GM21526 (cell line): ENCODE data around the gene ATM.
"Not testable (repeated sequence)": the region's sequence is repeated elsewhere in the genome, so short reads cannot be mapped to it uniquely, and the experiment has no call there.

Experiments used
- ATAC-seq: cut with Tn5 transposase; IDR thresholded peaks from one replicate; pipeline ENCODE4 v1.9.1; 2021; ENCODE audit warnings: moderate library complexity; ENCODE audit not compliant: unreplicated experiment, low FRiP score

ATM gene

DNA sequence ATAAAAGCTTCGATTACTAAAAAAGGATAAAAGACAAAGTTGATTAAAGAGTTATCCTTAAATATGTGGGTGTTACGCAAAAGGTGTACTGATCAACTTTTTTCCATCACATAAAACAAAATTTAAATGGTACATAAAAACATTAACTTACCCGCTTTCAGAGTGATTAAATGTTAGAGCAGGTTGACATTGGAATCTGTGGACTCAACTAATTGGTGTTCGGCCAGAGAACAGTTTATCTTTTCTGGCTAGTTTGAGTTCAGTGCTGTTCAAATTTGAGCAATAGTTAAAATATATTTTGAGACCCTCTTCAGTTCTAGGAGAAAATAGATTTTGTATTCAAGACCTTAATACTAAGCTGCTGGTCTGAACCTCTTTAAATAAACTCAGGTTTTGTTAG is 56.1 kb downstream of the ATM start:
- no peak for ATAC-seq

DNA sequence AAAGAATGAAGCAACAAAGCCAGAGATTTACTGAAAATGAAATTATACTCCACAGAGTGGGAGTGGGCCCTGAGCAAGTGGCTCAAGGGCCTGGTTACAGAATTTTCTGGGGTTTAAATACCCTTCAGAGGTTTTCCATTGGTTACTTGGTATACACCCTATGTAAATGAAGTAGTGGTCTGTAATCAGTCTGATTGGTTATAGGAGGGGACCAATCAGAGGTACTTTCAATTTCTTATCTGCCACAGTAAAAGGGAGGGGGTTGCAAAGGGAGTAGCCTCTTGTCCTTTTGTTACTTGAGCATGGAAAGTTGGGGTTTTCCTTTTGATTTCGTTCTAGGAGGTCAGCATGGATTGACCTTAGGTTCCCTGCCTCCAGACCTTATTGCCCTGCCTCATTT is 63.5 kb downstream of the ATM start:
- no peak for ATAC-seq

DNA sequence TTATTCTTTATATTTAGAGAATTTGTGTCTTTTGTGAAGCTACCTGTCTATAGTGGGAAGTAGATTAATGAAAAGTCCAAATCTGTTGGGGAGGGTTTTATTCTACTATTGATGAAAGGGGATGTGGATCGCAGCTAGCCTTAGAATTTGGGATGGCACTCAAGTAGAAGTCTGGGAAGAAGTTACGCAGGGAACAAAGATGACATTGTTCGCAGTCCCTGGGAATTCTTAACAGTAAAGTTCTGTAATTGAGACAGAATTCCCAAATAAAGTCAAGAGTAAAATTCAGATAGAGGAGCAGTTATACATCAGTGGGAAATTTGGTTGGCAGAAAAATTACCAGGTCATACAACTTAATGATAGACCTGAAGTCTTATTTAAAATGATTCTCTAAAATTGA is 64.1 kb downstream of the ATM start:
- no peak for ATAC-seq

DNA sequence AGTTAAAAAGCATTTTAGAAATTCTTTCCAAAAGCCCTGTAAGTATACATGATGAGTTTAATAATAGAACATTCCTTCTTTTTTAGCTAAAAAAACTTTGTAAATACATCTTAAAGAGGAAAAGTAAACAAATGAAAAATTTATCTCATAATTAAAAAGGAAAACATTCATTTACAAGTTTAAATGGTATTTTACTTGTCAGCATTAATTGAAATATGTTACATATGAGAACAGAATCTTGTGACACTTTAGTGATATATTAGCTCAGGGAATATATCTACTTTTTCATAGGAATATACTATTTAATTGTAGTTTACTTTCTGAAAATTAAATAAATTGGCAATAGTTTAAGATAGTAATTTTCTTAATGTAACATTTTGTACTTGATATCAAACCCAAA is 66.2 kb downstream of the ATM start:
- not testable (repeated sequence) for ATAC-seq

GRCh38 chr11:108289699-108290098 is 66.8 kb downstream of the ATM start:
- peak; percentile 65 for ATAC-seq

- ATAC-seq, result no peak
These were observed 70.4 kb downstream of the ATM start for GRCh38 chr11:108293229-108293628.

DNA sequence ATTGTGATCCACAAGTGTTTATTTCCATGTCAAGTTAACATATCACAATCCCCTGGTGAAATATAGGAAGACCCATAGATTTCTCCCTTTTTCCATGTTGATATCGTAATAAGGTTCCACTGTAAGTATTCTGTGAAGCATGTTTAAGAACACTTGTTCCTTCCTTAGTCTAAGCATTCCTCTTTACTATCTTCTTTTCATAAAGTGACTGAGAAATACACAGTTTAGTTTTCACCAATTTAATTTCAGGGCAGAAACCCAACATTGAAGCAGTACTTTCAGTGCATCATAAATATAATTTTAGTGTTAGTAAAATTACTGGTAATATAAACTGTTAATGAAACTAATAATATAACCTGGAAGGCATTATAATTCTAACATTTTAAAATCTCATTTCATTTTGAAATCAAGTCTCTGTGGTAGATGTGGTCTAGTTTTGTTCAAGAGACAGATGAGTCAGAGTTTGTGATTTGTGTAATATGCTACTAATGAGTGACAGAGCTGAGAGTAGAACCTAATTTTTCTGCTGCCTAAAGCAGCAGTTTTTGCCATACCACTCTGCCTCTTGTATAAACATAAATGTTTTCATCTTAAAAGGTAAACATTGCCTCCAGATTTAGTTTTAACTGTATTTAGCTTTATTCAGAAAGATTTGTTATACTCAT is 79.4 kb downstream of the ATM start:
- ATAC-seq, result no peak

- no peak for ATAC-seq
These were observed 84.9 kb downstream of the ATM start for GRCh38 chr11:108307751-108308150.

DNA sequence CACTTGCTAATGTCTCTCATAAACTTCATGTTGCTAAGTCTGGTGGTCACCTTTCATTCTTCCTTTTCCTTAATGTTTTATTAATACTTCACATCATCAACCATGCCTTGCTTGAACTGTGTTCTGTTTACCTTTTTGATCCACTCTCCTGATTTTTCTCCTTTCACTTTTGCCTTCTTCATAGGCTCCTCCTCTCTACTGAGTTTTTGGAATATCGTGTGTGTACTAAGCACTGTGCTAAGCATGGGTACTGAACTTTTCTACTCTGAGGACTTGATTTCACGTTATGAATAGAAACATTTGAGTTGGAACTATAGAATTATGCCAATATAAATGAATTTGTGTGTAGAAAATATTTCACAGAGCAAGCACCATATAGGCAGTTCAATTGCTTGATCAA is 90.6 kb downstream of the ATM start:
- ATAC-seq, result no peak

GRCh38 chr11:108316061-108316460 is 93.2 kb downstream of the ATM start:
- no peak for ATAC-seq

DNA sequence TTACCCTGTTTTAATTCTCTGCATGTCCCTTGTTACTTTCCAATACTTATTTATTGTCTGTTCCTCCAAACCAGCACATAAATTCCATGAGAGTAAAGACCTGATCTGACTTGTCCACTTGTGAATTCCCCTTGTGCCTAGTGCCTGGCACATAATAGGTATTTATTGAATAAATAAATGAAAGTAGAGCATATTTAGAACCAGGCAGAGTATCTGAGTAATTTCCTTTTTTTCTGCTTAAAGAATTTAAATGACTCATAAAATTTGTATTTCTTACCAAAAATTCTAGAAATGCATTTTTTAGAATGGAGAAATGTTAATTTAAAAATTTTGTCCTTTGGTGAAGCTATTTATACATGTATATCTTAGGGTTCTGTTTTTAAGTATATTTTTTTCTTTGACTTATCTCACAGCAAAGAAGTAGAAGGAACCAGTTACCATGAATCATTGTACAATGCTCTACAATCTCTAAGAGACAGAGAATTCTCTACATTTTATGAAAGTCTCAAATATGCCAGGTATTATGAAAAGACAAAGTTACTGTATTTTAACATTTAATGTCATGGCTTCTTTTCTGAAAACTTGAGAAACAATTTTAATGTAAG is 96.8 kb downstream of the ATM start:
- ATAC-seq, result no peak

- no peak for ATAC-seq
These were observed 99.8 kb downstream of the ATM start for GRCh38 chr11:108322666-108323065.

DNA sequence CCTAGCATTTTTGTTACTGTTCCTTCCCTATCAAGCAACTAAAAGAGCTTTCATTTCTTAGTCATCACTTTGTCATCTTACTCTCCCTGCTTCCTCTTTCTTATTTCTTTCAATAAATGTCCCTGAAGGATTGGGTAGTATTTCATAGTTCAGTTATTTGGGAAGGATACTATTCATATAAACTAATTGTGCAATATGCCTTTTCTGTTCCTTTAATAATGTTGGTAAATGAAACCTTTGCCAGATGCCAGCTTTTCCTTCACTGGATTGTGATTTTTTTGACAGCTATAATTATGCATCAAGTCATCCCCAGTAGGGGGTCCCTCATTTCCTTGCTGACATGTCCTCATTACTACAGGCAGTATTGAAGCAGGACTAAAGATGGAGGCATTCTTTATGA is 101.7 kb downstream of the ATM start:
- ATAC-seq, result no peak

DNA sequence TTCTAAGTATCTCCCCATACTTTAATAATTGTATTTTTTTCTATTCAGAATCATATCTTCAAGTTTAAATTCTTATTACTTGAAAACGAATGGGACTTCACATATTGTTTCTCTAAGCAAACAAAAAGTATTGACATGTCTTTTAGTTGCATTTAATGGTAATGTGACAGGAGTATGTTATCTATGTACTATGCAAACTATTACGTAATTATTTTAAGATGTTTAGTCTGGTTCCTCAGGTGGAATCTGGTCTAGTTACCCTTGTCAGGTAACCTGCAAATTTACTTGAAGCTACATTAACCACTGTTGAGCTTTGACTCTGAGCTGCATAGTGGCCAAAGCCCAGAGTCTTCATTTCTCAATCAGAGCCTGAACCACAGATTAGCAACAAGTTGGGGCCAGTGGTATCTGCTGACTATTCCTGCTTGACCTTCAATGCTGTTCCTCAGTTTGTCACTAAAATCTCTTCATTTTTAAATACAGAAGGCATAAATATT is 110.6 kb downstream of the ATM start:
- no peak for ATAC-seq

DNA sequence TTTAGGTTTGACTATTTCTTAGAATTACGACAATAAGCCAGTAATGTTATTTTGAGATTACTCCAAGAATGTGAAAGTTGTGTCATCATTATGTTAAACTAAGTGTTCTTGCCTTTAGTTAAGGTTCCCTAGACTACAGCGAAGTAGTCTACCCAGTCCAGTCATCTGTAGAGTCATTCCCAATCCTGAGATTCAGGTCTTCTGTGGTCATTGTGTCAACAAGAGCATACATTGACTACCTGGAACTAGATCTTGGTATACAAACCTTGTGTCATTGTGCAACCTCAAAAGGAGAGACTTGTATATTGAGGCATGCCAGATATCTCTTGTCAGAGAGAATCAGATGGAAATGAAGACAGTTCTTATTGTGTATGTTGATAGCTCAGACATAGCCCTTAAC is 115.9 kb downstream of the ATM start:
- no peak for ATAC-seq

- no peak for ATAC-seq
These were observed 118.1 kb downstream of the ATM start for GRCh38 chr11:108340973-108341372.

- no peak for ATAC-seq
These were observed 118.8 kb downstream of the ATM start for GRCh38 chr11:108341654-108342053.

GRCh38 chr11:108343714-108344113 is 120.8 kb downstream of the ATM start:
- no peak for ATAC-seq

DNA sequence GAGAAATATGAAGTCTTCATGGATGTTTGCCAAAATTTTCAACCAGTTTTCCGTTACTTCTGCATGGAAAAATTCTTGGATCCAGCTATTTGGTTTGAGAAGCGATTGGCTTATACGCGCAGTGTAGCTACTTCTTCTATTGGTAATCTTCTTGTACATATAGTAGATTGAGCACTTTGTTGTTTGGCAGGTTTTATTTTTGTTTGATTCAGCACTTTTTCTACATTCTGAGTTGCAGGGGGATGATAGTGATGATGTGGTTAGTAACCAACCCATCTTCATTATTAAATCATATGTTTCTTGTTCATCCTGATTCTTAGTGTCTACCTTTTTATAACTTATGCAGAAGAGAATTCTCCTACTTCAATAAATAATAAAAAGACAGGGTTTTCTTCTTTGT is 122.9 kb downstream of the ATM start:
- no peak for ATAC-seq

DNA sequence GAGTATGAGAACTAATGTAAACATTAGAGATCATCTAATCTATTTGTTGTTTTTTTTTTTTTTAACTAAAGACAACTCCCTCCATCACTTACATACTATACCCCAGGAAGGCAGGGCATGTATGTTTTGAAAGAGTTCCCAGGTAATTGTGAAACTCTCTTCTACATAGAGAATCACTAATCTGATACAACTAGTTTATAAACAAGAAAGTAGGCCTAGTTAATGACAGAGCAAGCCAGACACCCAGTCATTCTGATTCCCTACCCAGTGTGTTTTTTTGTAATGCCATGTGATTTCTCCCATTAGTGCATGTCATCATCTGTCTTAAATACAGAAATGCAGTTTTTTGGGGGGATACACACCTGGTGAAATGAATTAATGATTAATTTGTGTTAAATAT is 123.6 kb downstream of the ATM start:
- ATAC-seq, result no peak

DNA sequence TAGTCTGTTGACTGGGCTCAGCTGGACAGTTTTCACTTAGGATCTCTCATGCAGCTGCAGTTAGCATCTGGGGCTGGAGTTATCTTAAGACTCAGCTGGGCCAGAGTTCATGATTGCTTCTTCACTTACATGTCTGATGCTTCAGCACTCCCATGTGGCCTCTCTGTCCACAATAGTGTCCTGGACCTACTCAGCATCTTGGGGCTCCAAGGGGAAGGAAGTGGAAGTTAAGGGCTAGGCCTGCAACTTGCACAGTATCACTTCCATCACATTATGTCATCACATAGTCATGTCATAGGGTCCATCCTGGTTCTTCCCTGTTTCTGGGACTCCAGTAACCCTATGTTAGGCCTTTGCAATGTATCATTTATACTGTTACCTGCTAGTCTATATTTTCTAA is 128.6 kb downstream of the ATM start:
- no peak for ATAC-seq

DNA sequence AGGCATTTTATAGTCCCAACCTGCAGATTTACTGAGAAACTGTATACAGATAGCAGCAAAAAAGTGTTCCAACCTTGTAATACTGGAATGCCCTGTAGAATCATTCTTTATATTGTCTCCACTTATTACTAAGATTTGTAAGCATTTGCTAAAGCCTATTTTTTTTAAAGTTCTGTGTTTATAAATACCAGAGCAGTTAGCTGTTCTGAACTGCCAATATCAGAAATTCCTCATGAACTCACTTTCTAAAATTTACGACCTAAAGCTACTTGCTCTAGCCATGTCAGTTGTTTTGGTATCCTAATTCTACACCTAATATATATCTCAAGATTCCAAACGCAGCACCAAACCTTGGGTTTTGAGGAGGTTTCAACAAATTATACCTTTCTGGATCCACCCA is 141.3 kb downstream of the ATM start:
- ATAC-seq, result no peak
